GM19025 (cell line): ENCODE data around the gene INSIG2.

Experiments
- ATAC-seq: cut with Tn5 transposase; IDR thresholded peaks from one replicate; pipeline ENCODE4 v1.9.1; 2021; ENCODE audit warnings: mild to moderate bottlenecking, low read depth, moderate library complexity; ENCODE audit not compliant: unreplicated experiment

The INSIG2 gene

GRCh38 chr2:118123561-118124232, 35.4 kb downstream of the INSIG2 start:
- no peak for ATAC-seq

DNA sequence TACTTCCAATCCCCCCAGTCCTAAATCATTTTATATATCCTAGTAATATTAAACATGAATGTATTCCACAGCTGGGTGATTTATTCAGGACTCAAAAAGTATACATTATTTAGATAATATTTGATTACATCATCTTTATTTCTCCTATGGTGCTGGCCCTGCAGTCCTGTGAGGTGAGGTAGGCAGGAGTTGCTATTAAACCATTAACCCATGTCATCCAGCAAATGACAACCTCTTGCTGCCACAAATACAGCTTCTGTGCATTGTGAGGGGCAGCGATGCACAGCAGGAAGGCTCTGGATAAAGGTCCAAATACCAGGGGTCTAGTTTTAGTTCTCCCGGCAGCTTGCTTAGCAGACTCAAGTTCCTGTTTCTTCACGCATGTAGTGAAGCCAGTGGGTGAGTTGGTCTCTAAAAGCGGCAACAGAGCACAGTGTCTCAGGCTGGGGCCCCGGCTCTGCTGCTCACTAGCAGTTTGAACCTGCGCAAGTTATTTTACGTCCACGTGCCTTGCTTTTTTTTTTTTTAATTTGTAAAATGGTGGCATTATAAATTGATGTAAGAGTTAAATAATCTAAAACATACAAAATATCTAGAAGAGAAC, 36.1 kb downstream of the INSIG2 start:
- no peak for ATAC-seq

GRCh38 chr2:118127250-118127649, 39.0 kb downstream of the INSIG2 start:
- no peak for ATAC-seq

- ATAC-seq = no peak
Observed at GRCh38 chr2:118128826-118129225, 40.6 kb downstream of the INSIG2 start.

DNA sequence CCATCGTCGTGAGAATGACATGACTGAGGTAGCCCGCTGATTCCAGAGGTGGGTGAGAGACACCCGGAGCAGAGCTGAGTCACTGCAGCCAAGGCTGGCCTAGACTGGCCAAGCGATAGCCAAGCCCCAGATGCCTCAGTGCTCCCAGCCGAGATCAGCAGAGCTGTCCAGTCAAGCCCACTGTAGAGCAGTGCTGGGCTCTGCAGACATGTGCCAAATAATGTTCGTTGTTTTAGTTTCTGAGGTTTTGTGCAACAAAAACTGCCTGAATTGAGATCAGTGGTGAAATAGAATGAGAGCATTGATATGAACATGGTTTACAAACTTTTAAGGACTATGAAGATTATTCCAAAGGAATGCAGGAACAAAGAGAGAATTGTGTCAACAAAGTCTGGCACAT, 42.1 kb downstream of the INSIG2 start:
- no peak for ATAC-seq

GRCh38 chr2:118131771-118132170, 43.5 kb downstream of the INSIG2 start:
- ATAC-seq = no peak

DNA sequence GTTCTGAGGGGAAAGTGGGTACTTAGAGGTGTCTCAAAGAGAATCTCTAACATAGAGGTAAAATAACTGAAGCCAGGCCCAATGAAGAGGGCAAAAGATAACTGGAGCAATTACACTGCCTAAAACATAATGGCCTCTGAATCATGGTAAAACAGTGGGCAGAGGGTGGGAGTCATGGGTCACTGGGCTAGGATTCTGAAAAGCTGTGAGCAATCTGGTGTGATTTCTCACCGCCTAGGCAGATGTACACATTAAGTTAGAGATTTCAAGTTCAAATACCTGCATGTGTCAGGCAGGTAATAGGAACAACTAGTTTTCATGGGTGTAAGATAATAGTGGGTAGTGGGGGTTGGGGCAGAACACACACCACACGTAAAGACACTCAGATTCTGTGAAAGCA, 45.6 kb downstream of the INSIG2 start:
- no peak for ATAC-seq

DNA sequence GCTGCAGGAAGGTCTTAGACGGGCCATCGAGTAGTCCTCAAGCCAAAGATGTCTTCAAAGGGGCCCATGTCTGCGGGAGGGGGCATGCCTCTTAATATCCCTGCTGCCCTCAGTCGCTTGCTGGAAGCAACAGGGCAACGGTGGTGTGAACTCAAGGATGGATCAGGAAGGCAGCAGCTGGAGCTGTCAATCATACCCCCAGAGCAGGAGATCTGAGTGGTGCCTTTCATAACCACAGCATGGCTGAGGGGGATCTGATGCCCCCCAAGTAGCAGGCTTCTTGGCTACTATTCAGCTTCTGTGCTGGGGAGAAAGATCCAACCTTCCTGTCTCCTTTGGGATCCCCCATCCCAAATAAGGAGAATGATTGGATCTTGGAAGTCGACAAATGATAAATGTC, 46.4 kb downstream of the INSIG2 start:
- no peak for ATAC-seq

DNA sequence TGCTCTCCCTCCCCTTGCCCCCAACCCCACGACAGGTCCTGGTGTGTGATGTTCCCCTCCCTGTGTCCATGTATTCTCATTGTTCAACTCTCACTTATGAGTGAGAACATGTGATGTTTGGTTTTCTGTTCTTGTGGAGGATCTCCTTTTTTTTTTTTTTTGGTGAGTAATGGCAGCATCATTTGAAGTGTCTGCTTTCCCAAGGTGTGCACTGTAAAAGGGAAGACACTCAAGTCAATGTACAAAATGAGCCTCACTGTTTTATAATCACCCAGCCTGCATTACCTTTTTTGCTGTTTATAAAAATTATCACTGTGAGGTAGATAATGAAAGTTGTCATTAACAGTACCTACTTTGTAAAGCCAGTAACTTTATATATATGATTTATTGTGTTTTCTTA, 56.9 kb downstream of the INSIG2 start:
- ATAC-seq = no peak

DNA sequence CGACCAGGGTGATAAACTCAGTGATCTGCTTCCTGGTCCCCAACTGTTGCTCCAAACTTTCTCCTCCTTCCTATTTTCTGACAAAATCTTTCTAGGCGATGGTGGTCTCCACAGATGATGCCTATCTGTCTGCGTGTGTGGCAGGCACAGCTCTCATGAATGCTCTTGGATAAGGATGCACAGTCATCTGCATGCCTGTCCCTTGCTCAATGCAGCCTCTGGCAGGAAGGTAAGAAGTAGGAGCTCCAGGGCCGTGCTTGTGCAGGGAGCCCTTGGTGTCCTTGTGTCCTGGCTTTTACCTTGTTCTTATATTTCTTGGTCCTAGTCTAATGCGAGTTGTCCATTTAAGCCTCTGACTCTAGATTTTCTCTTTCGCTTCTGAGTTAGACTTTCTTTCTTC, 57.5 kb downstream of the INSIG2 start:
- ATAC-seq = no peak

DNA sequence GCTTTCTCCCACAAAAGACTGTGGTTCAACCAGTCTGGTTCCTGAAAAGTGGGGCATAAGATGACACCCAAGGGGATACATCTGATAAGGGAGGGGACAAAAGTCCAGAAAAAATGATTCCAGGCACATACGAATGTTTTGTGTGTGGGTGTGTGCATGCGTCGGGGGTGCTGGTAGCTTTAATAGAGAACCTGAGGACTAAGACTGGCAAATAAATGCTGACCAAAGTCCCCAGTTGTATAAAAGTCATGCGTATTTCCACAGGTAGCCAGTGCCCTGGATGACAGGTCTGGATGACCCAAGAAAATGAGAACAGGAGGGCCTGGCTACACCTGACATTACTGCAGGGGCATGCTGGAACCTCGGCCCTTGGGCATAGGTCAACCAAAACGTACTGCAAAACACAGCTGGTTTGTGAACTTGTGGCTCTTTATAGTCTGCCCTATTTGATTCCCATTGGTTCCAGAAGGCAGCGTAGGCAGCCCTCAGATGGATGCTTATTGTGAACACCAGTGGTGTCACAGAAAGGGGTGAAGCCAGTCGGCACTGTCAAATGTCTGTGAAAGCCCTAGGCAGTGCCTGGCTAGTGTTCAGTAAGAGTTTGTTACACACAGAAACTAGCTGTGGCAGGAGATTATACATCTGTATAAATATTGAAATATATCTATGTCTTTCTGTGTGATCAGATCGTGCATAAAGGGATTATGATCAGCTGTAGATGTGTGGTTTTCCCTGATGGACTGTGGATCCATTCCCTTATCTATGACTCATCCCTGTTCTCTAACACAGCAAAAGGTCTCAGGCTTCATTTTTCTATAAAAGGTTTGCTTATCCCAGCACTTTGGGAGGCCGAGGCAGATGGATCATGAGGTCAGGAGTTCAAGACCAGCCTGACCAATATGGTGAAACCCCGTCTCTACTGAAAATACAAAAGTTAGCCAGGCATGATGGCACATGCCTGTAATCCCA, 58.3 kb downstream of the INSIG2 start:
- ATAC-seq = no peak

DNA sequence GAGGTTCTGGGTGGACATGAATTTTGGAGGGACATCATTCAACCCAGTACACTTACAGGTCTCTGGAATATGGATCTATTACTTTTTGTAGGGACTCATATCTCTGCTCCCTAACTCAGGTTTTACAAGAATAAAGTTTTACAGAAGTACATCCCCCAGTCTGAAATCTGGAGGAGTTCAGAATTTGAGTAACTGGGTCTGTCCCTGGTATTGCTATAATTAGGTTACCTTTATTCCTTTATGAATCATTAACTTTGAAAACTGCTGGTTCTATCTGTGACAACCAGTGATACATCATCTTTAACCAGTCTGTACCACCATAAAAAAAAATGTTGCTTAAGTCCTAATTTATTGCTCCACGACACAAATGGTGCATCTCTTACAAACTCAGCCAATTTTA, 59.9 kb downstream of the INSIG2 start:
- peak; percentile 55 for ATAC-seq

GRCh38 chr2:118148809-118149208, 60.5 kb downstream of the INSIG2 start:
- no peak for ATAC-seq

GRCh38 chr2:118150294-118150693, 62.0 kb downstream of the INSIG2 start:
- no peak for ATAC-seq

DNA sequence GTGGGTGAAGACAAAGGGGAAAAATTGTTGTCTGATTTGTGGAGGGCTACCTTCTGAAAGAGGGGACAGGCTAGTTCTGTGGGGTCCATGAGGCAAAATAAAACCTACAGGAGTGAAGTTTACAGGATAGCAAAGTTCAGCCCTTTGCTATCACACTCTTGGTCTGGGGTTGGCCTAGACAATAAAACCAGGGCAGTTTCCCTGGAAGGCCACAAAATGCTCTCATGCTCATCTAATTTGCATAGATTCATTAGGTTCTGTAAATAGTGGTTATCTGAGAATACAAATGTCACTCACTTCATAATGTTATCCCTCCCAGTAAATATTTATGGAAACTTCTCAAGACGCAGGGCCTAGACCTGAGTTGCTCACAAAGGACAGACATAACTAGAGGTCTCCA, 63.6 kb downstream of the INSIG2 start:
- no peak for ATAC-seq

DNA sequence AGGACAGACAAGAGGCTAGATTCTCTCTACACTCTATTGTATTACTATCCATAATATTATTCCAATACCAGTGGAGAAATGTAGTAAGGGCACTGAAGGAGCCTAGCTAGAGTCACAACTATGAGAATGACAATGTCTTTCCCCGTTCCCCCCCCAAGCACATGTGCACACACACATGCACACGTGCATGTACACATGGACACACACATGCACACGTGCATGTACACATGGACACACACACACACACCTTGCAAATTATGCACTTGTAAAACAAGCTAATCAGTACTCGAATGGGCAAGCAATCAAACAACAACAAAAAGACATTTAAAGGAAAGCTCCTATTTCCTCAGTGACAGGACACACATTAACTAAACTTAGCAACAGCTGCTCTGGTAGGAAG, 65.2 kb downstream of the INSIG2 start:
- no peak for ATAC-seq

DNA sequence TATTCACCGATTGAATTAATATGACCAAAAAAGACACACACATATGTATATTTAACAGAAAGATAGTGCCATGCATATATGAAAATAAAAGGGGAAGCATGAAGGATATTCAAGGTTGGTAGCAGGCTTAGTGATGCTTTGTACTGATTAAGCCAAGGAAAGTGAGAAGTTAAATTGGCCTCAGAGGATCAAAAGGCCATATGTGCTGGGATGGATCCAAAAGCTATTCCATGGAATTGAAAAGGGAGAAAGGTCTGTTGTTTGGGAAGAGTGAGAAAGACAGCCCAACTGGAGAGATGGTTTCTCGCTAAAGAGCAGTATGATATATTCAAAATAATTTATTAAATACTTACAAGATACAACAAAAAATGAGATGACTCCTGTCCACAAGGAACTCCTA, 65.9 kb downstream of the INSIG2 start:
- no peak for ATAC-seq
